Neural cell (in vitro differentiated cells): ENCODE results near the gene GET4.

ENCODE experiments used
- EZH2 ChIP-seq: fragments of 200-600, 300-800 bp; shearing (Covaris generic), sonication (generic); IDR thresholded peaks from 2 replicates; pipeline ENCODE4 v1.6.1; 2014; ENCODE audit warnings: antibody characterized with exemption, low read length, borderline replicate concordance, mild to moderate bottlenecking; ENCODE audit not compliant: insufficient read depth, poor library complexity, severe bottlenecking
- POLR2AphosphoS5 ChIP-seq: IDR thresholded peaks from 2 replicates; pipeline ENCODE4 v1.6.1; 2012
- SMC3 ChIP-seq: fragments of 450-650 bp; conservative IDR thresholded peaks from 2 replicates; pipeline ENCODE4 v1.6.1; 2014; ENCODE audit warnings: antibody characterized with exemption, mild to moderate bottlenecking, moderate library complexity; ENCODE audit not compliant: poor library complexity
- TF ChIP-seq, protein P1 (sequence below): fragments of 450-650 bp; IDR thresholded peaks from 2 replicates; pipeline ENCODE4 v1.5.1; 2014; ENCODE audit warnings: antibody characterized with exemption, mild to moderate bottlenecking, moderate library complexity; ENCODE audit not compliant: poor library complexity, severe bottlenecking
- TF ChIP-seq, protein P2 (sequence below): IDR thresholded peaks from 2 replicates; pipeline ENCODE4 v1.6.1; 2012; ENCODE audit warnings: borderline replicate concordance

DNA sequence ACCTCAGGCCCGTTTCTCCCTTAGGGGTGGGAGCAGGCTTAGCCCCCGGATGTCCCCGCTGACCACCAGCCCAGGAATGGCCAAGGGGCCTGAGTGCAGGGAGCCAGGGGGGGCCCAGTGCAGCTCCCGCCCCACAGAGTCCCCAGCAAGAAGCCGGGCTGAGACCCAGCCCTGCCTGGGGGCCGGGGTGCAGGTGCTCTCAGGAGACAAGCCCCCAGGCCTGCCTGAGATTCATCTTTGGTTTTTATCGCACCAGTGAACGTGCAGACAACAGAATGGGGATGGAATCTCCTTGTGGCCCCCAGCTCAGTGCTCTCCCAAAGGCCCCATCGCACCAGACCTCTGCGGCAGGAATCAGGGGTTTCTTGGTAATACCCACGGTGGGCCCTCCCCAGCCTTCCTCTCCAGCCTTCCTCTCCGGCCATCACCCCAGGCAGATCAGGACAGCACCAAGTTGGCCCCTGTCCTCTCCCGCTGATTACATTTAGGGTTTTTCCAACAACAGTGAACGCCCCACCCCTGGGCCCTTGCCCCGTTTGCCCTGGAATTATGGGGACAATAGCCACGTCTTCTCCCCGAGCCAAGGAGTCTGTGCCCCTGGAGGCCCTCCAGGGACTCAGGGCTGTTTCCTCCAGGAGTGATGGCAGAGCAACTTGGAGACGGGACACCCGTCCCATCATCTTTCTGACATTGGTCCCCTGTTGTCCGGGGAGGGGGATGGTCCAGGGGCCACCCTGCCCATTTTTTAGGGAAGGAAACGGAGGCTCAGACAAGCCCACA, 55.7 kb downstream of the GET4 start:
- TF ChIP-seq, protein P1, sequence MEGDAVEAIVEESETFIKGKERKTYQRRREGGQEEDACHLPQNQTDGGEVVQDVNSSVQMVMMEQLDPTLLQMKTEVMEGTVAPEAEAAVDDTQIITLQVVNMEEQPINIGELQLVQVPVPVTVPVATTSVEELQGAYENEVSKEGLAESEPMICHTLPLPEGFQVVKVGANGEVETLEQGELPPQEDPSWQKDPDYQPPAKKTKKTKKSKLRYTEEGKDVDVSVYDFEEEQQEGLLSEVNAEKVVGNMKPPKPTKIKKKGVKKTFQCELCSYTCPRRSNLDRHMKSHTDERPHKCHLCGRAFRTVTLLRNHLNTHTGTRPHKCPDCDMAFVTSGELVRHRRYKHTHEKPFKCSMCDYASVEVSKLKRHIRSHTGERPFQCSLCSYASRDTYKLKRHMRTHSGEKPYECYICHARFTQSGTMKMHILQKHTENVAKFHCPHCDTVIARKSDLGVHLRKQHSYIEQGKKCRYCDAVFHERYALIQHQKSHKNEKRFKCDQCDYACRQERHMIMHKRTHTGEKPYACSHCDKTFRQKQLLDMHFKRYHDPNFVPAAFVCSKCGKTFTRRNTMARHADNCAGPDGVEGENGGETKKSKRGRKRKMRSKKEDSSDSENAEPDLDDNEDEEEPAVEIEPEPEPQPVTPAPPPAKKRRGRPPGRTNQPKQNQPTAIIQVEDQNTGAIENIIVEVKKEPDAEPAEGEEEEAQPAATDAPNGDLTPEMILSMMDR = no peak
- no peak for TF ChIP-seq EZH2
- TF ChIP-seq, protein P2, sequence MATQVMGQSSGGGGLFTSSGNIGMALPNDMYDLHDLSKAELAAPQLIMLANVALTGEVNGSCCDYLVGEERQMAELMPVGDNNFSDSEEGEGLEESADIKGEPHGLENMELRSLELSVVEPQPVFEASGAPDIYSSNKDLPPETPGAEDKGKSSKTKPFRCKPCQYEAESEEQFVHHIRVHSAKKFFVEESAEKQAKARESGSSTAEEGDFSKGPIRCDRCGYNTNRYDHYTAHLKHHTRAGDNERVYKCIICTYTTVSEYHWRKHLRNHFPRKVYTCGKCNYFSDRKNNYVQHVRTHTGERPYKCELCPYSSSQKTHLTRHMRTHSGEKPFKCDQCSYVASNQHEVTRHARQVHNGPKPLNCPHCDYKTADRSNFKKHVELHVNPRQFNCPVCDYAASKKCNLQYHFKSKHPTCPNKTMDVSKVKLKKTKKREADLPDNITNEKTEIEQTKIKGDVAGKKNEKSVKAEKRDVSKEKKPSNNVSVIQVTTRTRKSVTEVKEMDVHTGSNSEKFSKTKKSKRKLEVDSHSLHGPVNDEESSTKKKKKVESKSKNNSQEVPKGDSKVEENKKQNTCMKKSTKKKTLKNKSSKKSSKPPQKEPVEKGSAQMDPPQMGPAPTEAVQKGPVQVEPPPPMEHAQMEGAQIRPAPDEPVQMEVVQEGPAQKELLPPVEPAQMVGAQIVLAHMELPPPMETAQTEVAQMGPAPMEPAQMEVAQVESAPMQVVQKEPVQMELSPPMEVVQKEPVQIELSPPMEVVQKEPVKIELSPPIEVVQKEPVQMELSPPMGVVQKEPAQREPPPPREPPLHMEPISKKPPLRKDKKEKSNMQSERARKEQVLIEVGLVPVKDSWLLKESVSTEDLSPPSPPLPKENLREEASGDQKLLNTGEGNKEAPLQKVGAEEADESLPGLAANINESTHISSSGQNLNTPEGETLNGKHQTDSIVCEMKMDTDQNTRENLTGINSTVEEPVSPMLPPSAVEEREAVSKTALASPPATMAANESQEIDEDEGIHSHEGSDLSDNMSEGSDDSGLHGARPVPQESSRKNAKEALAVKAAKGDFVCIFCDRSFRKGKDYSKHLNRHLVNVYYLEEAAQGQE = no peak
- no peak for TF ChIP-seq POLR2AphosphoS5
- no peak for TF ChIP-seq SMC3
